HG03457 (cell line): Measurements from ENCODE around the gene CTTNBP2NL.

Source experiments
- ATAC-seq: cut with Tn5 transposase; IDR thresholded peaks from one replicate; pipeline ENCODE4 v1.9.1; 2021; ENCODE audit warnings: moderate number of reproducible peaks; ENCODE audit not compliant: unreplicated experiment

CTTNBP2NL gene

GRCh38 chr1:112395821-112396652 lies at the start of gene CTTNBP2NL:
Gene CTTNBP2NL (plus strand): TSS chr1:112396214. CDS start chr1:112416166, 19,952 bp downstream.
- ATAC-seq, result peak; percentile 60

- no peak for ATAC-seq
These were observed 49.1 kb upstream of the CTTNBP2NL start for GRCh38 chr1:112346801-112347350.

GRCh38 chr1:112356765-112357164 lies 39.2 kb upstream of the CTTNBP2NL start:
- no peak for ATAC-seq

- no peak for ATAC-seq
These were observed 38.5 kb upstream of the CTTNBP2NL start for GRCh38 chr1:112357467-112357866.

GRCh38 chr1:112358061-112358770 lies 37.8 kb upstream of the CTTNBP2NL start:
- no peak for ATAC-seq

GRCh38 chr1:112358798-112359408 lies 37.1 kb upstream of the CTTNBP2NL start:
- ATAC-seq, result no peak

GRCh38 chr1:112359961-112360767 lies 35.9 kb upstream of the CTTNBP2NL start:
- no peak for ATAC-seq

- no peak for ATAC-seq
These were observed 32.4 kb upstream of the CTTNBP2NL start for GRCh38 chr1:112363636-112364035.

- ATAC-seq, result no peak
These were observed 27.8 kb upstream of the CTTNBP2NL start for GRCh38 chr1:112368198-112368597.

GRCh38 chr1:112369392-112370285 lies 26.4 kb upstream of the CTTNBP2NL start:
- ATAC-seq, result peak; percentile 94

GRCh38 chr1:112370996-112371395 lies 25.0 kb upstream of the CTTNBP2NL start:
- ATAC-seq, result no peak

- ATAC-seq, result no peak
These were observed 24.2 kb upstream of the CTTNBP2NL start for GRCh38 chr1:112371775-112372174.

GRCh38 chr1:112373806-112374205 lies 22.2 kb upstream of the CTTNBP2NL start:
- no peak for ATAC-seq

GRCh38 chr1:112375701-112376100 lies 20.3 kb upstream of the CTTNBP2NL start:
- ATAC-seq, result no peak

- ATAC-seq, result no peak
These were observed 15.7 kb upstream of the CTTNBP2NL start for GRCh38 chr1:112380356-112380755.

- no peak for ATAC-seq
These were observed 14.5 kb upstream of the CTTNBP2NL start for GRCh38 chr1:112381324-112382076.

- ATAC-seq, result no peak
These were observed 12.1 kb upstream of the CTTNBP2NL start for GRCh38 chr1:112383759-112384370.

GRCh38 chr1:112386024-112386723 lies 9.8 kb upstream of the CTTNBP2NL start:
- ATAC-seq, result no peak
